Ovary (tissue), 9 donors: ENCODE results near the gene LUC7L3. TPM values are rescaled to one million over a fixed set of nuclear protein-coding genes. Genes with fewer than 3 reads are reported as not detected.

Source experiments
- DNase-seq, 5 donors: peaks; one replicate each; pipeline ENCODE4 v3.0.0-alpha.2; 2019 to 2020
- H3K27ac ChIP-seq, 2 donors: fragments of 200-600 bp; one replicate each; pipeline versions ENCODE4 v1.5.1 to v1.8.0; 2019 to 2022
- H3K27me3 ChIP-seq: fragments of 200-600 bp; one replicate; pipeline ENCODE4 v1.8.0; 2022
- H3K36me3 ChIP-seq: fragments of 200-600 bp; sonication (generic); one replicate; pipeline ENCODE4 v1.5.1; 2019
- H3K4me1 ChIP-seq: one replicate; pipeline ENCODE4 v1.8.1; 2013; ENCODE audit warnings: mild to moderate bottlenecking, moderate library complexity; ENCODE audit not compliant: insufficient read depth
- H3K4me3 ChIP-seq: fragments of 200-600 bp; sonication (generic); one replicate; pipeline ENCODE4 v1.5.1; 2017
- H3K9me3 ChIP-seq, 2 donors: fragments of 200-600 bp in 1 of 2; sonication (generic) in 1 of 2; one replicate each; pipeline versions ENCODE4 v1.5.1 to v1.8.1; 2013 to 2019; ENCODE audit warnings: mild to moderate bottlenecking in 1 of 2, moderate library complexity in 1 of 2
- CTCF ChIP-seq, 3 donors: fragments of 450-650 bp in 2 of 3; fragments of 200-600 bp in 1 of 3; IDR thresholded peaks; one replicate each; pipeline versions ENCODE4 v1.5.1 to v1.8.0; 2016 to 2022; ENCODE audit warnings: antibody characterized with exemption in 3 of 3, mild to moderate bottlenecking in 1 of 3
- EP300 ChIP-seq: sonication (generic); formaldehyde crosslinking; IDR thresholded peaks from one replicate; pipeline ENCODE4 v1.6.1; 2017; ENCODE audit warnings: antibody characterized with exemption
- POLR2A ChIP-seq: fragments of 450-650 bp; IDR thresholded peaks from one replicate; pipeline ENCODE4 v1.6.1; 2017; ENCODE audit warnings: antibody characterized with exemption, mild to moderate bottlenecking, moderate library complexity
- WGBS, 3 donors: extraction: QIAGEN DNeasy Blood & Tissue Kit in 1 of 3; methylation state at CpG; one replicate each; pipeline versions ENCODE4 v1.1.5 to v1.1.7; 2013 to 2017; 5-methylcytosine and 5-hydroxymethylcytosine counted together
- intact Hi-C, 4 donors: fragments of 100-400 bp; cut with DNase I; formaldehyde crosslinking; loops; one replicate each; pipeline versions ENCODE4 v1.11.0 to v1.15.1; 2022 to 2023
- polyA plus RNA-seq, 2 donors: library from polyadenylated mRNA; stranded (reverse); fragments of 200-250 nt in 1 of 2; fragments of 350-450 nt in 1 of 2; fragmentation: Illumina TruSeq in 1 of 2; extraction: RNeasy Lipid Tissue Mini Kit (QIAGEN cat#74804) in 1 of 2; gene quantifications; one replicate each; pipeline ENCODE4 v1.2.3, GENCODE V29; 2013 to 2014
- total RNA-seq, 7 donors: library from RNA; depleted of rRNA in 2 of 7; stranded (reverse); fragments of >200 nt in 2 of 7; fragmentation: NEBNext Ultra II Directional in 3 of 7; extraction: Animal tissue kit (Norgen Biotek cat#: 25700) in 3 of 7; gene quantifications; one replicate each; pipeline versions ENCODE4 v1.1.0 to v1.2.4, GENCODE V29; 2016 to 2023
- donor health status: DM: no; HTN: no; CAD: no; lungs with moderate emphysema.
- donor health status: DM: no; HTN: no; CAD: no.
- donor health status: Bipolar disorder and iron deficiency.
- donor health status: DM: yes; HTN: yes; CAD: no.
- donor health status: DM: no; HTN: no; CAD: no.
- donor health status: DM: yes; HTN: yes; CAD: no.

The LUC7L3 gene
- total and polyA plus RNA-seq, 9 donors = 96.5 to 172 (median 139) TPM

- H3K27ac ChIP-seq = no peak overlapping the region
- TF ChIP-seq CTCF (IDR thresholded peaks at IDR 0.05) (no peak), POLR2A (no peak), EP300 (no peak)
- 1 to 82% (median 46%) methylated on average over 2 of the region's 2 CpGs for WGBS, 3 donors
- H3K4me1 ChIP-seq = no peaks in the 10 kb centered on the region
- DNase-seq = no peak
- intact Hi-C loops = loop anchor here in 1 of 4 donors (2.0 kb wide), 1 partner anchor 38 kb away; no protein-coding TSS in a partner anchor
- no peak overlapping the region for H3K4me3 ChIP-seq
- H3K27me3 ChIP-seq = no peaks in the 10 kb centered on the region
- H3K36me3 ChIP-seq = no peaks in the 10 kb centered on the region
- no peaks in the 10 kb centered on the region for H3K9me3 ChIP-seq
These were observed 19.7 kb downstream of the LUC7L3 start for GRCh38 chr17:50739098-50739497.

- Histone ChIP-seq H3K4me3 (no peak overlapping the region), H3K27me3 (no peaks in the 10 kb centered on the region), H3K9me3 (no peaks in the 10 kb centered on the region), H3K27ac (no peak overlapping the region), H3K36me3 (no peaks in the 10 kb centered on the region), H3K4me1 (no peaks in the 10 kb centered on the region)
- intact Hi-C loops = no loop called here
- WGBS, 3 donors = 87 to 91% (median 89%) methylated on average over 12 of the region's 12 CpGs
- TF ChIP-seq CTCF (IDR thresholded peaks at IDR 0.05) (no peak), EP300 (no peak), POLR2A (no peak)
- no peak for DNase-seq
These were observed 26.2 kb downstream of the LUC7L3 start for GRCh38 chr17:50745631-50746030.

- H3K4me3 ChIP-seq = no peak overlapping the region
- H3K36me3 ChIP-seq = no peaks in the 10 kb centered on the region
- DNase-seq = no peak
- no peaks in the 10 kb centered on the region for H3K9me3 ChIP-seq
- no peak for TF ChIP-seq EP300
- no peak for TF ChIP-seq CTCF (IDR thresholded peaks at IDR 0.05)
- no peak for TF ChIP-seq POLR2A
- H3K27ac ChIP-seq = no peak overlapping the region
- intact Hi-C loops = no loop called here
- WGBS, 3 donors = 83 to 85% (median 85%) methylated on average over 6 of the region's 6 CpGs
- no peaks in the 10 kb centered on the region for H3K27me3 ChIP-seq
- no peaks in the 10 kb centered on the region for H3K4me1 ChIP-seq
These were observed 29.8 kb downstream of the LUC7L3 start for GRCh38 chr17:50749245-50749644.

GRCh38 chr17:50754521-50754920 is 35.1 kb downstream of the LUC7L3 start:
- Histone ChIP-seq H3K27ac (no peak overlapping the region), H3K27me3 (no peaks in the 10 kb centered on the region), H3K4me3 (no peak overlapping the region), H3K9me3 (no peaks in the 10 kb centered on the region), H3K4me1 (no peaks in the 10 kb centered on the region), H3K36me3 (no peaks in the 10 kb centered on the region)
- no peak for TF ChIP-seq EP300
- TF ChIP-seq CTCF (IDR thresholded peaks at IDR 0.05) = no peak
- no peak for TF ChIP-seq POLR2A
- intact Hi-C loops = no loop called here
- no peak for DNase-seq
- 23 to 39% (median 23%) methylated on average over 2 of the region's 2 CpGs for WGBS, 3 donors

- H3K4me1 ChIP-seq = no peaks in the 10 kb centered on the region
- DNase-seq = no peak
- intact Hi-C loops = no loop called here
- WGBS, 3 donors = 39 to 51% (median 41%) methylated on average over 5 of the region's 5 CpGs
- H3K27ac ChIP-seq = no peak overlapping the region
- no peak for TF ChIP-seq EP300
- TF ChIP-seq CTCF (IDR thresholded peaks at IDR 0.05) = no peak
- TF ChIP-seq POLR2A = no peak
- H3K27me3 ChIP-seq = no peaks in the 10 kb centered on the region
- no peaks in the 10 kb centered on the region for H3K9me3 ChIP-seq
- H3K36me3 ChIP-seq = no peaks in the 10 kb centered on the region
- H3K4me3 ChIP-seq = no peak overlapping the region
These were observed 39.1 kb downstream of the LUC7L3 start for GRCh38 chr17:50758524-50758923.
